OCI-LY3 (cell line): ENCODE data around the gene CLSTN1.

ENCODE experiments used
- EZH2phosphoT487 ChIP-seq: fragments of 200-600 bp; shearing (Covaris generic); IDR thresholded peaks from 2 replicates; pipeline ENCODE4 v1.6.1; 2018; ENCODE audit warnings: antibody characterized with exemption, mixed run types, low read depth
- TF ChIP-seq, protein P1 (sequence below): fragments of 200-600, 300-600 bp; sonication (generic); IDR thresholded peaks from 2 replicates; pipeline ENCODE4 v1.5.1; 2014; ENCODE audit warnings: antibody characterized with exemption, low read length, low read depth

DNA sequence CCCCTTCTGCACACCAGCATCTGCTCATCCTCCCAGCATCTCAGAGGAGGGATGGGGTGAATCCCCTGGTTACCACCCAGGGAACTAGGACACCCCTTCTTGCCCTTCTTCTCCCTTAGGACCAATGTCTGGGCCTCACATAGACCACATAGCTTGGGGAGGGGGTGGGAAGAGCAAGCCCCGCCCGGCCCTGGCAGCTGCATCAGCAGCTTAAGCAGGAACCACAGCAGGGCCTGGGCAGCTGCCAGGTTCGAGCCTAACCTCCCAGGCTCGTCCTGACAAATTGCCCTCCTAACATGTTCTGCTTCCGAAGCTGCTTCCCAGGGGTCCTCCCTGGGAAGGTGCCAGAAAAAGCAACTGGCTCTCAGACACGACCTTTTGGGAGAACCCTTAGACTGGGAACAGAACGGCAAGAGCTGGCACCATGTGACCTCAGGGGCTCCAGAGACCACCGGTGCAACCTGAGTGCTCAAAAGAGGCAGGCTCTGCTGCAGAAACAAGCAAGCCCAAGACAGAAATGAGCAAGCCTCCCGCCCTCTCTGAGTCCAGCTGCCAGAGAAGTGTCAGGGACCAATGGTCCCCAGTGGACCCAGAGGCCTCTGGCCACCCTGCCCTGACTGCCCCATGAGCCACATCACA, 18.4 kb upstream of the CLSTN1 start:
- TF ChIP-seq, protein P1, sequence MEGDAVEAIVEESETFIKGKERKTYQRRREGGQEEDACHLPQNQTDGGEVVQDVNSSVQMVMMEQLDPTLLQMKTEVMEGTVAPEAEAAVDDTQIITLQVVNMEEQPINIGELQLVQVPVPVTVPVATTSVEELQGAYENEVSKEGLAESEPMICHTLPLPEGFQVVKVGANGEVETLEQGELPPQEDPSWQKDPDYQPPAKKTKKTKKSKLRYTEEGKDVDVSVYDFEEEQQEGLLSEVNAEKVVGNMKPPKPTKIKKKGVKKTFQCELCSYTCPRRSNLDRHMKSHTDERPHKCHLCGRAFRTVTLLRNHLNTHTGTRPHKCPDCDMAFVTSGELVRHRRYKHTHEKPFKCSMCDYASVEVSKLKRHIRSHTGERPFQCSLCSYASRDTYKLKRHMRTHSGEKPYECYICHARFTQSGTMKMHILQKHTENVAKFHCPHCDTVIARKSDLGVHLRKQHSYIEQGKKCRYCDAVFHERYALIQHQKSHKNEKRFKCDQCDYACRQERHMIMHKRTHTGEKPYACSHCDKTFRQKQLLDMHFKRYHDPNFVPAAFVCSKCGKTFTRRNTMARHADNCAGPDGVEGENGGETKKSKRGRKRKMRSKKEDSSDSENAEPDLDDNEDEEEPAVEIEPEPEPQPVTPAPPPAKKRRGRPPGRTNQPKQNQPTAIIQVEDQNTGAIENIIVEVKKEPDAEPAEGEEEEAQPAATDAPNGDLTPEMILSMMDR = no peak
- no peak for TF ChIP-seq EZH2phosphoT487
